CD4-positive, alpha-beta memory T cell (primary cell): Measurements from ENCODE around the gene COL19A1. TPM values are rescaled to one million over a fixed set of nuclear protein-coding genes. Genes with fewer than 3 reads are reported as not detected.
"Not testable (repeated sequence)": the region's sequence is repeated elsewhere in the genome, so short reads cannot be mapped to it uniquely, and the experiment has no call there.

Experiments
- CTCF ChIA-PET: fragments of 350-600 bp; sonication (Branson Sonifier 250); formaldehyde crosslinking; loops from one replicate; lab custom pipeline; 2021; ENCODE audit warnings: inconsistent platforms; ENCODE audit not compliant: partially characterized antibody; lab: Charles Lee
- POLR2A ChIA-PET: fragments of 350-600 bp; sonication (Branson Sonifier 250); formaldehyde crosslinking; loops from one replicate; lab custom pipeline; 2021; ENCODE audit not compliant: partially characterized antibody; lab: Charles Lee
- DNase-seq, 5 donors: peaks; one replicate each; pipeline versions ENCODE4 v3.0.0 to v3.0.0-alpha.2; 2020 to 2022; ENCODE audit warnings: mixed read lengths in 1 of 5
- H3K27ac ChIP-seq: one replicate; pipeline ENCODE4 v1.7.0; 2013; ENCODE audit warnings: low read depth, low read length
- H3K27me3 ChIP-seq: 2 replicates; pipeline ENCODE4 v1.7.0; 2013; ENCODE audit warnings: mild to moderate bottlenecking, low read length, moderate library complexity; ENCODE audit not compliant: insufficient read depth
- H3K36me3 ChIP-seq: 2 replicates; pipeline ENCODE4 v1.7.0; 2013; ENCODE audit warnings: mild to moderate bottlenecking, low read length, moderate library complexity; ENCODE audit not compliant: insufficient read depth
- H3K4me1 ChIP-seq: 2 replicates; pipeline ENCODE4 v1.7.0; 2013; ENCODE audit warnings: mild to moderate bottlenecking, low read length, moderate library complexity; ENCODE audit not compliant: insufficient read depth
- H3K4me3 ChIP-seq, 2 donors: one replicate each; pipeline ENCODE4 v1.7.0; 2013; ENCODE audit warnings: low read length in 2 of 2, mild to moderate bottlenecking in 1 of 2
- H3K9me3 ChIP-seq, 2 donors: one replicate each; pipeline ENCODE4 v1.7.0; 2013; ENCODE audit warnings: low read length in 2 of 2, control low read depth in 1 of 2; ENCODE audit not compliant: control insufficient read depth in 1 of 2
- H3K27ac Mint-ChIP-seq, 7 donors: one replicate each; pipeline ENCODE4 v1.8.0; 2020 to 2021; ENCODE audit warnings: mixed read lengths in 7 of 7, mild to moderate bottlenecking in 6 of 7, inconsistent platforms in 3 of 7, moderate library complexity in 3 of 7
- H3K27me3 Mint-ChIP-seq, 2 donors: one replicate each; pipeline ENCODE4 v1.8.0; 2020 to 2021; ENCODE audit warnings: mixed read lengths in 2 of 2
- H3K36me3 Mint-ChIP-seq, 2 donors: one replicate each; pipeline ENCODE4 v1.8.0; 2020 to 2021; ENCODE audit warnings: mixed read lengths in 2 of 2, inconsistent platforms in 1 of 2, mild to moderate bottlenecking in 1 of 2
- H3K4me1 Mint-ChIP-seq, 4 donors: one replicate each; pipeline ENCODE4 v1.8.0; 2020 to 2021; ENCODE audit warnings: mixed read lengths in 4 of 4, mild to moderate bottlenecking in 1 of 4
- H3K4me3 Mint-ChIP-seq, 8 donors: one replicate each; pipeline ENCODE4 v1.8.0; 2020 to 2021; ENCODE audit warnings: mixed read lengths in 8 of 8, mild to moderate bottlenecking in 7 of 8, moderate library complexity in 6 of 8, inconsistent platforms in 3 of 8
- H3K9me3 Mint-ChIP-seq, 8 donors: one replicate each; pipeline ENCODE4 v1.8.0; 2020 to 2021; ENCODE audit warnings: mixed read lengths in 8 of 8, mild to moderate bottlenecking in 5 of 8, inconsistent platforms in 3 of 8, moderate library complexity in 1 of 8
- intact Hi-C: fragments of 100-400 bp; cut with micrococcal nuclease; formaldehyde crosslinking; loops from one replicate; pipeline ENCODE4 v1.15.1; 2023
- polyA plus RNA-seq, 2 donors: library from polyadenylated mRNA; unstranded; fragments of 300-500 nt; fragmentation: Illumina TruSeq; gene quantifications; one replicate each; pipeline ENCODE4 v1.2.3, GENCODE V29; 2021
- total RNA-seq, 2 experiments: library from RNA; stranded (reverse); gene quantifications; one replicate each; pipeline ENCODE4 v1.2.3, GENCODE V29; 2021

COL19A1 gene
- total and polyA plus RNA-seq, 4 experiments from 2014 or later = 0.02 TPM; not detected in 3

- Histone ChIP-seq H3K27me3 (no peaks in the 10 kb centered on the region), H3K27ac (no peak overlapping the region), H3K36me3 (no peaks in the 10 kb centered on the region), H3K4me3 (no peak overlapping the region), H3K4me1 (peaks cover 18% of the 10 kb centered on the region), H3K9me3 (no peaks in the 10 kb centered on the region)
- H3K27ac Mint-ChIP-seq = no peak overlapping the region
- no peaks in the 10 kb centered on the region for H3K27me3 Mint-ChIP-seq
- H3K36me3 Mint-ChIP-seq = no peaks in the 10 kb centered on the region
- no peak for DNase-seq
- peaks cover 0 to 2% (median 0%) of the 10 kb centered on the region in 8 donors for H3K9me3 Mint-ChIP-seq
- H3K4me1 Mint-ChIP-seq = peaks cover 13 to 15% (median 14%) of the 10 kb centered on the region in 4 donors
- intact Hi-C loops = no loop called here
- no peak overlapping the region for H3K4me3 Mint-ChIP-seq
- ChIA-PET POLR2A (no interaction called here), CTCF (interaction anchor here (2.8 kb wide), 1 partner anchor 23 kb away, joined by 6 read pairs; no protein-coding TSS in a partner anchor)
These were observed 45.9 kb upstream of the COL19A1 start for GRCh38 chr6:69820438-69820837.

GRCh38 chr6:69824355-69824754 is 42.0 kb upstream of the COL19A1 start:
- intact Hi-C loops, H3K4me1 Mint-ChIP-seq, H3K9me3 ChIP-seq, H3K9me3 Mint-ChIP-seq, H3K36me3 ChIP-seq, H3K27ac ChIP-seq, H3K4me3 ChIP-seq, H3K27ac Mint-ChIP-seq, H3K27me3 Mint-ChIP-seq, DNase-seq, POLR2A ChIA-PET, H3K4me1 ChIP-seq, H3K4me3 Mint-ChIP-seq, H3K36me3 Mint-ChIP-seq, H3K27me3 ChIP-seq: not testable (repeated sequence)
- CTCF ChIA-PET = interaction anchor here (0.9 kb wide), 1 partner anchor 86 kb away, joined by 3 read pairs; no protein-coding TSS in a partner anchor

GRCh38 chr6:69825904-69826303 is 40.5 kb upstream of the COL19A1 start:
- Mint-ChIP-seq H3K27ac (no peak overlapping the region), H3K36me3 (no peaks in the 10 kb centered on the region), H3K9me3 (no peaks in the 10 kb centered on the region), H3K4me1 (no peaks in the 10 kb centered on the region), H3K4me3 (no peak overlapping the region), H3K27me3 (no peaks in the 10 kb centered on the region)
- Histone ChIP-seq H3K27ac (no peak overlapping the region), H3K9me3 (no peaks in the 10 kb centered on the region), H3K27me3 (no peaks in the 10 kb centered on the region), H3K36me3 (no peaks in the 10 kb centered on the region), H3K4me1 (no peaks in the 10 kb centered on the region), H3K4me3 (no peak overlapping the region)
- DNase-seq = no peak
- POLR2A ChIA-PET = no interaction called here
- CTCF ChIA-PET = no interaction called here
- intact Hi-C loops = no loop called here

- Histone ChIP-seq H3K27ac (no peak overlapping the region), H3K9me3 (no peaks in the 10 kb centered on the region), H3K4me1 (no peaks in the 10 kb centered on the region), H3K4me3 (no peak overlapping the region), H3K27me3 (no peaks in the 10 kb centered on the region), H3K36me3 (no peaks in the 10 kb centered on the region)
- Mint-ChIP-seq H3K4me1 (no peaks in the 10 kb centered on the region), H3K27ac (no peak overlapping the region), H3K36me3 (no peaks in the 10 kb centered on the region), H3K4me3 (no peak overlapping the region), H3K27me3 (no peaks in the 10 kb centered on the region), H3K9me3 (no peaks in the 10 kb centered on the region)
- ChIA-PET CTCF (no interaction called here), POLR2A (no interaction called here)
- intact Hi-C loops = no loop called here
- DNase-seq = no peak
These were observed 39.0 kb upstream of the COL19A1 start for GRCh38 chr6:69827276-69827893.

GRCh38 chr6:69832558-69832957 is 33.8 kb upstream of the COL19A1 start:
- no peaks in the 10 kb centered on the region for H3K9me3 Mint-ChIP-seq
- intact Hi-C loops = no loop called here
- Histone ChIP-seq H3K4me3 (no peak overlapping the region), H3K36me3 (no peaks in the 10 kb centered on the region), H3K27ac (no peak overlapping the region), H3K9me3 (no peaks in the 10 kb centered on the region), H3K4me1 (peaks cover 5% of the 10 kb centered on the region), H3K27me3 (no peaks in the 10 kb centered on the region)
- ChIA-PET POLR2A (interaction anchor here (1.5 kb wide), 1 partner anchor 17 kb away, joined by 3 read pairs; no protein-coding TSS in a partner anchor), CTCF (interaction anchor here (1.2 to 3.7 kb wide), 2 partner anchors 36 to 274 kb away, joined by 3 to 17 read pairs; partner anchors contain the start of gene LMBRD1)
- no peaks in the 10 kb centered on the region for H3K36me3 Mint-ChIP-seq
- no peak overlapping the region for H3K27ac Mint-ChIP-seq
- no peak for DNase-seq
- peaks cover 0 to 7% (median 3%) of the 10 kb centered on the region in 4 donors for H3K4me1 Mint-ChIP-seq
- peaks cover 6 to 7% of the 10 kb centered on the region in 2 donors for H3K27me3 Mint-ChIP-seq
- no peak overlapping the region for H3K4me3 Mint-ChIP-seq

- intact Hi-C loops = loop anchor here (1.0 to 2.0 kb wide), 3 partner anchors 19 to 273 kb away; partner anchors contain the start of gene COL19A1
These were observed 30.8 kb upstream of the COL19A1 start for GRCh38 chr6:69835414-69836179.

GRCh38 chr6:69841862-69842261 is 24.5 kb upstream of the COL19A1 start:
- Mint-ChIP-seq H3K4me3 (no peak overlapping the region), H3K27me3 (peaks cover 10 to 30% of the 10 kb centered on the region in 2 donors), H3K27ac (no peak overlapping the region), H3K36me3 (no peaks in the 10 kb centered on the region), H3K9me3 (no peaks in the 10 kb centered on the region), H3K4me1 (peaks cover 0 to 2% (median 0%) of the 10 kb centered on the region in 4 donors)
- Histone ChIP-seq H3K4me1 (no peaks in the 10 kb centered on the region), H3K9me3 (no peaks in the 10 kb centered on the region), H3K27ac (no peak overlapping the region), H3K36me3 (no peaks in the 10 kb centered on the region), H3K27me3 (no peaks in the 10 kb centered on the region), H3K4me3 (no peak overlapping the region)
- intact Hi-C loops = no loop called here
- ChIA-PET POLR2A (interaction anchor here (1.9 kb wide), 1 partner anchor 45 kb away, joined by 7 read pairs; the partner anchor contains the start of gene LMBRD1), CTCF (interaction anchor here (1.3 kb wide), 1 partner anchor 45 kb away, joined by 3 read pairs; the partner anchor contains the start of gene LMBRD1)
- DNase-seq = no peak

More at GRCh38 chr6:69835414-69836179, 30.8 kb upstream of the COL19A1 start:
- no peaks in the 10 kb centered on the region for H3K36me3 Mint-ChIP-seq
- DNase-seq = peak in 4 of 5 donors; percentile 26 to 39 (median 29)
- H3K27me3 Mint-ChIP-seq = peaks cover 9 to 11% of the 10 kb centered on the region in 2 donors
- H3K27ac Mint-ChIP-seq = no peak overlapping the region
- H3K4me3 Mint-ChIP-seq = peak overlapping the region in 1 of 8 donors; percentile 7
- H3K4me1 Mint-ChIP-seq = peaks cover 0 to 7% (median 3%) of the 10 kb centered on the region in 4 donors
- no peaks in the 10 kb centered on the region for H3K9me3 Mint-ChIP-seq
- peaks cover 5% of the 10 kb centered on the region for H3K4me1 ChIP-seq
- no peaks in the 10 kb centered on the region for H3K9me3 ChIP-seq
- ChIA-PET POLR2A (interaction anchor here (1.6 kb wide), 1 partner anchor 38 kb away, joined by 6 read pairs; the partner anchor contains the start of gene LMBRD1), CTCF (interaction anchor here (1.0 to 3.7 kb wide), 4 partner anchors 19 to 102 kb away, joined by 3 to 17 read pairs (median 4); partner anchors contain the start of gene LMBRD1)
- no peak overlapping the region for H3K4me3 ChIP-seq
- no peaks in the 10 kb centered on the region for H3K36me3 ChIP-seq
- no peaks in the 10 kb centered on the region for H3K27me3 ChIP-seq
- H3K27ac ChIP-seq = no peak overlapping the region
